Measurements from ENCODE around the gene IQSEC1. TPM values are rescaled to one million over a fixed set of nuclear protein-coding genes. Genes with fewer than 3 reads are reported as not detected.
A peak's percentile ranks its signal among the peaks of the same experiment; 100 is the strongest.

IQSEC1 gene
- total RNA-seq, 3 donors from 2014 or later = 17.1 to 24.8 (median 19.4) TPM

GRCh38 chr3:12999147-13000140 is 73.8 kb downstream of the IQSEC1 start:
- H3K9me3 Mint-ChIP-seq = no peaks in the 10 kb centered on the region
- no peak for ATAC-seq
- DNase-seq = no peak
- no peak overlapping the region for H3K4me3 Mint-ChIP-seq
- H3K4me1 Mint-ChIP-seq (ENCODE audit: low read depth) = peaks cover 76% of the 10 kb centered on the region
- no peaks in the 10 kb centered on the region for H3K27me3 Mint-ChIP-seq (ENCODE audit: low read depth)
- peaks cover 15% of the 10 kb centered on the region for H3K36me3 Mint-ChIP-seq (ENCODE audit: insufficient read depth)

GRCh38 chr3:12998648-12999047 is 74.6 kb downstream of the IQSEC1 start:
- Mint-ChIP-seq H3K36me3 (ENCODE audit: insufficient read depth) (peaks cover 15% of the 10 kb centered on the region), H3K27me3 (ENCODE audit: low read depth) (no peaks in the 10 kb centered on the region), H3K4me3 (no peak overlapping the region), H3K9me3 (no peaks in the 10 kb centered on the region), H3K4me1 (ENCODE audit: low read depth) (peaks cover 68% of the 10 kb centered on the region)
- no peak for DNase-seq
- no peak for ATAC-seq

GRCh38 chr3:12997387-12997786 is 75.8 kb downstream of the IQSEC1 start:
- Mint-ChIP-seq H3K4me3 (no peak overlapping the region), H3K36me3 (ENCODE audit: insufficient read depth) (peaks cover 15% of the 10 kb centered on the region), H3K27me3 (ENCODE audit: low read depth) (no peaks in the 10 kb centered on the region), H3K4me1 (ENCODE audit: low read depth) (peaks cover 62% of the 10 kb centered on the region), H3K9me3 (no peaks in the 10 kb centered on the region)
- ATAC-seq (no peak), DNase-seq (no peak)

- H3K4me3 Mint-ChIP-seq = no peak overlapping the region
- no peak for ATAC-seq
- peaks cover 55% of the 10 kb centered on the region for H3K4me1 Mint-ChIP-seq (ENCODE audit: low read depth)
- no peaks in the 10 kb centered on the region for H3K9me3 Mint-ChIP-seq
- H3K27me3 Mint-ChIP-seq (ENCODE audit: low read depth) = no peaks in the 10 kb centered on the region
- H3K36me3 Mint-ChIP-seq (ENCODE audit: insufficient read depth) = peaks cover 14% of the 10 kb centered on the region
- no peak for DNase-seq
These were observed 77.1 kb downstream of the IQSEC1 start for GRCh38 chr3:12996181-12996506.

GRCh38 chr3:12995389-12996180 is 77.6 kb downstream of the IQSEC1 start:
- H3K9me3 Mint-ChIP-seq = no peaks in the 10 kb centered on the region
- H3K4me3 Mint-ChIP-seq = peak overlapping the region; percentile 95
- no peak for ATAC-seq
- H3K27me3 Mint-ChIP-seq (ENCODE audit: low read depth) = no peaks in the 10 kb centered on the region
- DNase-seq = no peak
- peaks cover 58% of the 10 kb centered on the region for H3K4me1 Mint-ChIP-seq (ENCODE audit: low read depth)
- H3K36me3 Mint-ChIP-seq (ENCODE audit: insufficient read depth) = peaks cover 12% of the 10 kb centered on the region

- peaks cover 58% of the 10 kb centered on the region for H3K4me1 Mint-ChIP-seq (ENCODE audit: low read depth)
- H3K36me3 Mint-ChIP-seq (ENCODE audit: insufficient read depth) = peaks cover 8% of the 10 kb centered on the region
- DNase-seq = peak; percentile 83
- H3K4me3 Mint-ChIP-seq = peak overlapping the region; percentile 95
- no peaks in the 10 kb centered on the region for H3K27me3 Mint-ChIP-seq (ENCODE audit: low read depth)
- peak; percentile 86 to 89 for ATAC-seq
- H3K9me3 Mint-ChIP-seq = no peaks in the 10 kb centered on the region
These were observed 78.4 kb downstream of the IQSEC1 start for GRCh38 chr3:12994607-12995388.

- peak; percentile 17 to 35 for ATAC-seq
- no peak for DNase-seq
- H3K4me1 Mint-ChIP-seq (ENCODE audit: low read depth) = peaks cover 57% of the 10 kb centered on the region
These were observed 78.9 kb downstream of the IQSEC1 start for GRCh38 chr3:12994357-12994606.

GRCh38 chr3:12993517-12994356 is 79.5 kb downstream of the IQSEC1 start:
- no peaks in the 10 kb centered on the region for H3K27me3 Mint-ChIP-seq (ENCODE audit: low read depth)
- H3K9me3 Mint-ChIP-seq = no peaks in the 10 kb centered on the region
- H3K36me3 Mint-ChIP-seq (ENCODE audit: insufficient read depth) = peaks cover 7% of the 10 kb centered on the region
- peak overlapping the region; percentile 95 for H3K4me3 Mint-ChIP-seq
- peaks cover 57% of the 10 kb centered on the region for H3K4me1 Mint-ChIP-seq (ENCODE audit: low read depth)
- ATAC-seq = peak; percentile 12 to 21
- DNase-seq = no peak

More at GRCh38 chr3:12994357-12994606, 78.9 kb downstream of the IQSEC1 start:
- Mint-ChIP-seq H3K27me3 (ENCODE audit: low read depth) (no peaks in the 10 kb centered on the region), H3K36me3 (ENCODE audit: insufficient read depth) (peaks cover 7% of the 10 kb centered on the region), H3K4me3 (peak overlapping the region; percentile 95), H3K9me3 (no peaks in the 10 kb centered on the region)

GRCh38 chr3:12992629-12993516 is 80.4 kb downstream of the IQSEC1 start:
- Mint-ChIP-seq H3K27me3 (ENCODE audit: low read depth) (no peaks in the 10 kb centered on the region), H3K4me3 (peak overlapping the region; percentile 74), H3K9me3 (no peaks in the 10 kb centered on the region), H3K36me3 (ENCODE audit: insufficient read depth) (peaks cover 5% of the 10 kb centered on the region), H3K4me1 (ENCODE audit: low read depth) (peaks cover 59% of the 10 kb centered on the region)
- DNase-seq = no peak
- ATAC-seq = no peak

GRCh38 chr3:12991861-12992281 is 81.4 kb downstream of the IQSEC1 start:
- no peaks in the 10 kb centered on the region for H3K27me3 Mint-ChIP-seq (ENCODE audit: low read depth)
- H3K4me3 Mint-ChIP-seq = no peak overlapping the region
- DNase-seq = no peak
- no peaks in the 10 kb centered on the region for H3K9me3 Mint-ChIP-seq
- peaks cover 58% of the 10 kb centered on the region for H3K4me1 Mint-ChIP-seq (ENCODE audit: low read depth)
- peaks cover 7% of the 10 kb centered on the region for H3K36me3 Mint-ChIP-seq (ENCODE audit: insufficient read depth)
- ATAC-seq = no peak

GRCh38 chr3:12991481-12991837 is 81.8 kb downstream of the IQSEC1 start:
- Mint-ChIP-seq H3K9me3 (no peaks in the 10 kb centered on the region), H3K27me3 (ENCODE audit: low read depth) (no peaks in the 10 kb centered on the region), H3K36me3 (ENCODE audit: insufficient read depth) (peaks cover 7% of the 10 kb centered on the region), H3K4me3 (no peak overlapping the region), H3K4me1 (ENCODE audit: low read depth) (peaks cover 54% of the 10 kb centered on the region)
- no peak for ATAC-seq
- DNase-seq = no peak

GRCh38 chr3:12990781-12991480 is 82.3 kb downstream of the IQSEC1 start:
- no peak for DNase-seq
- no peak for ATAC-seq
- Mint-ChIP-seq H3K4me1 (ENCODE audit: low read depth) (peaks cover 51% of the 10 kb centered on the region), H3K9me3 (no peaks in the 10 kb centered on the region), H3K27me3 (ENCODE audit: low read depth) (no peaks in the 10 kb centered on the region), H3K36me3 (ENCODE audit: insufficient read depth) (peaks cover 7% of the 10 kb centered on the region), H3K4me3 (no peak overlapping the region)
